ENCODE results near the gene MET. TPM values are rescaled to one million over a fixed set of nuclear protein-coding genes. Genes with fewer than 3 reads are reported as not detected.

MET gene
- total and polyA plus RNA-seq, 10 donors, result 0.68 to 28.8 (median 19.1) TPM

GRCh38 chr7:116644628-116645027 is 27.4 kb upstream of the MET start:
- DNase-seq, result no peak
- Histone ChIP-seq H3K9me3 (no peaks in the 10 kb centered on the region), H3K27me3 (replicated peaks in 1 of 7) (no peaks in the 10 kb centered on the region), H3K4me3 (no peak overlapping the region), H3K36me3 (no peaks in the 10 kb centered on the region), H3K4me1 (no peaks in the 10 kb centered on the region), H3K27ac (no peak overlapping the region)
- WGBS, 5 donors, result 79 to 89% (median 87%) methylated on average over 6 of the region's 6 CpGs
- no peak for TF ChIP-seq POLR2A (IDR thresholded peaks at IDR 0.05)
- TF ChIP-seq POLR2AphosphoS5 (IDR thresholded peaks at IDR 0.05), result no peak
- no peak for TF ChIP-seq CTCF (IDR thresholded peaks at IDR 0.05 in 8 of 11, conservative IDR thresholded peaks at IDR 0.05 in 3 of 11)
- intact Hi-C loops (cut with DNase I; ENCODE audit: low total_unique reads), result no loop called here

- no peak overlapping the region for H3K27ac ChIP-seq
- H3K4me3 ChIP-seq, result no peak overlapping the region
- no peaks in the 10 kb centered on the region for H3K9me3 ChIP-seq
- H3K36me3 ChIP-seq, result no peaks in the 10 kb centered on the region
- no peak for DNase-seq
- H3K4me1 ChIP-seq, result no peaks in the 10 kb centered on the region
- intact Hi-C loops (cut with DNase I; ENCODE audit: low total_unique reads), result no loop called here
- 65 to 71% (median 70%) methylated on average over 2 of the region's 2 CpGs for WGBS, 5 donors
- no peak for TF ChIP-seq POLR2A (IDR thresholded peaks at IDR 0.05)
- no peak for TF ChIP-seq POLR2AphosphoS5 (IDR thresholded peaks at IDR 0.05)
- no peak for TF ChIP-seq CTCF (IDR thresholded peaks at IDR 0.05 in 8 of 11, conservative IDR thresholded peaks at IDR 0.05 in 3 of 11)
- peaks cover 0 to under 1% (median 0%) of the 10 kb centered on the region in 7 donors for H3K27me3 ChIP-seq (replicated peaks in 1 of 7)
Observed at GRCh38 chr7:116647290-116647689, 24.7 kb upstream of the MET start.

GRCh38 chr7:116647861-116648260 is 24.1 kb upstream of the MET start:
- 73 to 83% (median 76%) methylated on average over 2 of the region's 2 CpGs for WGBS, 5 donors
- no peaks in the 10 kb centered on the region for H3K36me3 ChIP-seq
- H3K27ac ChIP-seq, result no peak overlapping the region
- intact Hi-C loops (cut with DNase I; ENCODE audit: low total_unique reads), result no loop called here
- H3K27me3 ChIP-seq (replicated peaks in 1 of 7), result peaks cover 0 to 6% (median 0%) of the 10 kb centered on the region in 7 donors
- H3K4me3 ChIP-seq, result no peak overlapping the region
- no peaks in the 10 kb centered on the region for H3K4me1 ChIP-seq
- no peak for DNase-seq
- no peaks in the 10 kb centered on the region for H3K9me3 ChIP-seq
- no peak for TF ChIP-seq POLR2AphosphoS5 (IDR thresholded peaks at IDR 0.05)
- no peak for TF ChIP-seq CTCF (IDR thresholded peaks at IDR 0.05 in 8 of 11, conservative IDR thresholded peaks at IDR 0.05 in 3 of 11)
- TF ChIP-seq POLR2A (IDR thresholded peaks at IDR 0.05), result no peak

GRCh38 chr7:116650436-116650835 is 21.6 kb upstream of the MET start:
- no peak for DNase-seq
- H3K27me3 ChIP-seq (replicated peaks in 1 of 7), result peaks cover 0 to 6% (median 0%) of the 10 kb centered on the region in 7 donors
- no peaks in the 10 kb centered on the region for H3K36me3 ChIP-seq
- no peak overlapping the region for H3K4me3 ChIP-seq
- H3K4me1 ChIP-seq, result no peaks in the 10 kb centered on the region
- TF ChIP-seq POLR2A (IDR thresholded peaks at IDR 0.05) (no peak), POLR2AphosphoS5 (IDR thresholded peaks at IDR 0.05) (no peak), CTCF (IDR thresholded peaks at IDR 0.05 in 8 of 11, conservative IDR thresholded peaks at IDR 0.05 in 3 of 11) (no peak)
- WGBS, 5 donors, result 71 to 92% (median 76%) methylated on average over 1 of the region's 1 CpG
- no peak overlapping the region for H3K27ac ChIP-seq
- H3K9me3 ChIP-seq, result no peaks in the 10 kb centered on the region
- intact Hi-C loops (cut with DNase I; ENCODE audit: low total_unique reads), result no loop called here
